ENCODE results near the gene KCNC1.
A peak's percentile ranks its signal among the peaks of the same experiment; 100 is the strongest.

KCNC1 gene

GRCh38 chr11:17730137-17730536 lies 4.4 kb upstream of the KCNC1 start:
- H2AFZ ChIP-seq (ENCODE audit: low read length), result no peak overlapping the region
- H3K27me3 ChIP-seq (ENCODE audit: insufficient read depth, low read length, poor library complexity, severe bottlenecking), result no peaks in the 10 kb centered on the region
- no peak overlapping the region for H3K9ac ChIP-seq (ENCODE audit: low read depth, low read length, poor library complexity, severe bottlenecking)

GRCh38 chr11:17730608-17731462 lies 3.7 kb upstream of the KCNC1 start:
- Histone ChIP-seq H3K9ac (ENCODE audit: low read depth, low read length, poor library complexity, severe bottlenecking) (no peak overlapping the region), H3K27me3 (ENCODE audit: insufficient read depth, low read length, poor library complexity, severe bottlenecking) (no peaks in the 10 kb centered on the region), H3K36me3 (ENCODE audit: insufficient read depth, low read length) (no peaks in the 10 kb centered on the region), H3K4me3 (ENCODE audit: low read length, poor library complexity, severe bottlenecking) (no peak overlapping the region), H3K9me2 (replicated peaks; ENCODE audit: low read depth, low read length) (no peaks in the 10 kb centered on the region), H2AFZ (ENCODE audit: low read length) (no peak overlapping the region), H3K79me2 (ENCODE audit: insufficient read depth, low read length) (no peaks in the 10 kb centered on the region), H3K9me3 (ENCODE audit: insufficient read depth, low read depth, low read length) (no peaks in the 10 kb centered on the region), H3K4me2 (ENCODE audit: low read depth, low read length, poor library complexity, severe bottlenecking) (no peak overlapping the region), H3F3A (ENCODE audit: low read depth) (no peaks in the 10 kb centered on the region), H3K4me1 (ENCODE audit: insufficient read depth, low read length, poor library complexity, severe bottlenecking) (no peaks in the 10 kb centered on the region), H4K20me1 (ENCODE audit: insufficient read depth, low read length, poor library complexity, severe bottlenecking) (no peaks in the 10 kb centered on the region)
- TF ChIP-seq EZH2phosphoT487 (IDR thresholded peaks at IDR 0.05; ENCODE audit: borderline replicate concordance) (no peak), CTCF (conservative IDR thresholded peaks at IDR 0.05; ENCODE audit: low read length) (peak; percentile 77)

More at GRCh38 chr11:17730137-17730536, 4.4 kb upstream of the KCNC1 start:
- no peak for TF ChIP-seq CTCF (conservative IDR thresholded peaks at IDR 0.05; ENCODE audit: low read length)
- TF ChIP-seq EZH2phosphoT487 (IDR thresholded peaks at IDR 0.05; ENCODE audit: borderline replicate concordance), result no peak
- Histone ChIP-seq H3K9me2 (replicated peaks; ENCODE audit: low read depth, low read length) (no peaks in the 10 kb centered on the region), H3K4me1 (ENCODE audit: insufficient read depth, low read length, poor library complexity, severe bottlenecking) (no peaks in the 10 kb centered on the region), H3K79me2 (ENCODE audit: insufficient read depth, low read length) (no peaks in the 10 kb centered on the region), H3K36me3 (ENCODE audit: insufficient read depth, low read length) (no peaks in the 10 kb centered on the region), H3K4me3 (ENCODE audit: low read length, poor library complexity, severe bottlenecking) (no peak overlapping the region), H4K20me1 (ENCODE audit: insufficient read depth, low read length, poor library complexity, severe bottlenecking) (no peaks in the 10 kb centered on the region), H3F3A (ENCODE audit: low read depth) (no peaks in the 10 kb centered on the region), H3K4me2 (ENCODE audit: low read depth, low read length, poor library complexity, severe bottlenecking) (no peak overlapping the region), H3K9me3 (ENCODE audit: insufficient read depth, low read depth, low read length) (no peaks in the 10 kb centered on the region)

GRCh38 chr11:17733261-17733660 lies 1.3 kb upstream of the KCNC1 start:
- H4K20me1 ChIP-seq (ENCODE audit: insufficient read depth, low read length, poor library complexity, severe bottlenecking), result no peaks in the 10 kb centered on the region
- H3K4me1 ChIP-seq (ENCODE audit: insufficient read depth, low read length, poor library complexity, severe bottlenecking), result no peaks in the 10 kb centered on the region
- H3K27me3 ChIP-seq (ENCODE audit: insufficient read depth, low read length, poor library complexity, severe bottlenecking), result no peaks in the 10 kb centered on the region
- H3K9me2 ChIP-seq (replicated peaks; ENCODE audit: low read depth, low read length), result no peaks in the 10 kb centered on the region
- no peaks in the 10 kb centered on the region for H3K36me3 ChIP-seq (ENCODE audit: insufficient read depth, low read length)
- TF ChIP-seq EZH2phosphoT487 (IDR thresholded peaks at IDR 0.05; ENCODE audit: borderline replicate concordance) (no peak), CTCF (conservative IDR thresholded peaks at IDR 0.05; ENCODE audit: low read length) (no peak)
- H3F3A ChIP-seq (ENCODE audit: low read depth), result no peaks in the 10 kb centered on the region
- no peak overlapping the region for H3K9ac ChIP-seq (ENCODE audit: low read depth, low read length, poor library complexity, severe bottlenecking)
- H3K79me2 ChIP-seq (ENCODE audit: insufficient read depth, low read length), result no peaks in the 10 kb centered on the region
- no peak overlapping the region for H3K4me3 ChIP-seq (ENCODE audit: low read length, poor library complexity, severe bottlenecking)
- no peak overlapping the region for H2AFZ ChIP-seq (ENCODE audit: low read length)
- no peaks in the 10 kb centered on the region for H3K9me3 ChIP-seq (ENCODE audit: insufficient read depth, low read depth, low read length)
- no peak overlapping the region for H3K4me2 ChIP-seq (ENCODE audit: low read depth, low read length, poor library complexity, severe bottlenecking)

Measured in Loucy (cell line).